ENCODE data around the gene NFYA. TPM values are rescaled to one million over a fixed set of nuclear protein-coding genes. Genes with fewer than 3 reads are reported as not detected.
A peak's percentile ranks its signal among the peaks of the same experiment; 100 is the strongest.

Gene NFYA
- 20.5 and 28.1 TPM in 2 replicates for total RNA-seq (2014; rRNA removed; shearing (Covaris generic); ENCODE audit: low replicate concordance)

DNA sequence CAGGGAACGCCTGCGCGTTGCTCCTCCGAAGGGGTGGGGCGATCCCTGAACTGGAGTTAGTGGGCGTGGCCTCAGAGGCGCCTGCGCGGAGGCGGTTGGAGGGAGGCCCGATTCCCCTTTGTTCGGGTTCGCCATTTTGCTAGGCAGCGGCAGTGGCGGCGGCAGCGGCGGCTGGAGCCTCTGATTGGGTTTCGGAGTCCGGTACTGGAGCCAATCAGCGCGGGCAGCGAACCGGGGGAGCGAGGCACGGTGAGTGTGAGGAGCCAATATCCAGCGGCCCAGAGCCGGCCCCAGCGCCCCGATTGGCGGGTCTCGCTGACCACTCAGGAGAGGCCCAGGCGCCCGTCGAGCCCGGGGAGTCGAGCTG, at the start of gene NFYA:
Gene NFYA, plus strand, starts transcription at position 139 of the 367 bp plus-strand sequence. CDS start 6,116 bp downstream, outside the sequence.
- Histone ChIP-seq H3K9me3 (no peaks in the 10 kb centered on the region), H3K4me3 (peak within 1 kb of the TSS; percentile 69), H3K27me3 (no peaks in the 10 kb centered on the region), H3K36me3 (0 out of 2 replicates have a peak, but pooled peaks cover 3% of the 10 kb centered on the region)
- no peak for DNase-seq

DNA sequence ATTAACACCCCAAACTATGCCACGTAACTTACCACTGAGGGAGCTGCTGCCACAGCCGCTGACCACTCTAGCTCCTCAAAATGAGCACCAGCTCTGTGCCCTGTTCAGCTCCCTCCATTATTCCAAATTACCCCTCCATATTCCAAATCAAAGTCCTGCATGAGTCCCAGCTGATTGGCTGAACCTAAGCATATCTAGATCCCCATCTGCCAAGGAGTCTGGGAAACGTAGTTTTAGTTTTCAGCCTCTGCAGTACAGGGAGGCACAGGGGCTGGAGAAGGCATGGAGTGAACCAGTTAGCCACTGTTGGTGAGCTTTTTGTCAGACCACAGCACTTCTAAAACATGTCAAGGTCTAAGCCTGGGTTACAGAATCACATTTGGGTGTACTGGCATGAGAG, 49.7 kb upstream of the NFYA start:
- Histone ChIP-seq H3K36me3 (no peaks in the 10 kb centered on the region), H3K27me3 (no peaks in the 10 kb centered on the region), H3K4me3 (no peak overlapping the region), H3K9me3 (no peaks in the 10 kb centered on the region)
- DNase-seq: no peak

DNA sequence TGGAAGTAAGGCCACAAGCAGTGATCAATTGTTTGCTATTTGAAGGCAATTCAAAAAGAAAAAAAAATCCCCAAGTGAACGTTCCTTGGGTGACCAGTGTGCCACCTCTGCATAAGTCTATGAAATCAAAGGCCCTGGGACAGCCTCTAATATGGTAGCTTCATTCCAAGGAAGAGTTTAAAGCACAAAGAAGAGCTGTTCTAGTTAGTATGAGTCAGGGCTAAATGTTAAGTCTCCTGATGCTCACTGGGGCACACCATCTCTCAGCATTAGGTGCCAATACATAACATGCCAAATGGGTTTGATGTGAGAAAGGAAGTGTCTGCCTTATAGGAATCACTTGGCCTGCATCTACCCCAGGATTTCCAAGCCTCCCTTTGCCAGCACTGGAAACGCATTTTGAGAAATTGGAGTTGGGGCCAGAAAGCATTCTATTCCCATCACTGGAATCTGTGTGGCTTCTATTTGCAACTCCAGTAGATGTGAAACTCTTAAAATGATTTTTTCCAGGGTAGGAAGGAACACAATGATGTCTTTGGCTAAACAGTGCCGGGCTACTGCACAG, 46.7 kb upstream of the NFYA start:
- no peak for DNase-seq
- Histone ChIP-seq H3K4me3 (no peak overlapping the region), H3K9me3 (no peaks in the 10 kb centered on the region)

DNA sequence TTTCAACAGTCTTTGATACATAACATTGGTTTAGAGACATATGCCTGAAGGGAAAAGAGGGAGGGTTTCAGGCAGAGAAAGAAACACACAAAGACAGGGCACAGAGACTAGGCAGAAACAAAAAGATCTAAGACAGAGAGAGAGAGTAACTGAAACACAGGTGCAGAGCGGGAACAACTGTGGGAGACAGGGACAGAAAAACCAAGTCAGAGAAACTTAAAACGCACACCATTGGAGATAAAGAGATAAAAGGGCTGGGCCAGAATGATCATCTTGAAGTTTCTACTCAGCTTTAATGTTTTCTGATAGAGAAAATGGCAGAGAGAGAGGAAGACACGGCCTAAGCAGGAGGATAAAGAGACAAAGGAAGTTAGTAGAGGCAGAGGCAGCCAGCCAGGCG, 45.5 kb upstream of the NFYA start:
- Histone ChIP-seq H3K36me3 (no peaks in the 10 kb centered on the region), H3K4me3 (peak overlapping the region; percentile 44), H3K9me3 (no peaks in the 10 kb centered on the region), H3K27me3 (no peaks in the 10 kb centered on the region)
- DNase-seq: no peak

More for the DNA sequence above, 46.7 kb upstream of the NFYA start:
- H3K36me3 ChIP-seq: no peaks in the 10 kb centered on the region
- H3K27me3 ChIP-seq: no peaks in the 10 kb centered on the region

DNA sequence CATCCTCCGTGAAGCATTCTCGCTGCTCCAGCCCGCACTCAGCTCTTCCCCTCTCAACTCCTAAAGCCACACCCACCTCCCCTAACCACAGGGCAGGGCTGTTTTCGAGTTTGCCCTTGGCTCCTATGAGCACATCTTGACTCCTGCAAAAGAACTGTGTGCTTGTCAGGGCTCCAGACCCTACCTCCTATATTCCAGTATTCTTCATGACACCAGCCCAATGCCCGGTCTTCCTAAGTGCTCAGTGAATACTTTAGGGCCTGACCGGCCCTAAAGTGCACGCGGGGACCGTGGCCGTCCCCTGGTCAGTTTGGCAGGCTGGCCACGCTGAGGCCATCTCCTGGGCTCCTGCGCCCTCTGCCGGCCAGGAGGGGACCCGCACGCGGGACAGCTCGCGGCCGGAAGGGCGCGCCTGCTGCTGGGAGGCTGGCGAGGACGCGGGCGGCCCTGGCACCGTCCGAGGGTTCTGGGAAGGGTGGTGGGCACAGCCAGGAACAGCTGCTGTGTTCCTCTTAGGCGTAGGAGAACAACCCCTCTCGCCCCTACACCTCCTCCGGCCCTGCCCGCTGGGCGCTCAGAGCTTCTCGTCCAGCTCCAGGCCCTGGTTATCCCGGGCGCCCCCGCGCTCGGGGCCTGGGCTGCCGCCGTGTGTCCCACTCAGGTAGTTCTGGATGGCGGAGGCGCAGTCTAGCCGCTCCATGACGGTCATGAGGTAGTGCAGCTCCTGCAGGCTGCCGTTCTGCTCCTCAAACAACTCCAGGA, 44.8 kb upstream of the NFYA start:
- H3K36me3 ChIP-seq: no peaks in the 10 kb centered on the region
- peak; percentile 70 for DNase-seq
- peak overlapping the region; percentile 44 for H3K4me3 ChIP-seq
- no peaks in the 10 kb centered on the region for H3K9me3 ChIP-seq
- H3K27me3 ChIP-seq: no peaks in the 10 kb centered on the region

DNA sequence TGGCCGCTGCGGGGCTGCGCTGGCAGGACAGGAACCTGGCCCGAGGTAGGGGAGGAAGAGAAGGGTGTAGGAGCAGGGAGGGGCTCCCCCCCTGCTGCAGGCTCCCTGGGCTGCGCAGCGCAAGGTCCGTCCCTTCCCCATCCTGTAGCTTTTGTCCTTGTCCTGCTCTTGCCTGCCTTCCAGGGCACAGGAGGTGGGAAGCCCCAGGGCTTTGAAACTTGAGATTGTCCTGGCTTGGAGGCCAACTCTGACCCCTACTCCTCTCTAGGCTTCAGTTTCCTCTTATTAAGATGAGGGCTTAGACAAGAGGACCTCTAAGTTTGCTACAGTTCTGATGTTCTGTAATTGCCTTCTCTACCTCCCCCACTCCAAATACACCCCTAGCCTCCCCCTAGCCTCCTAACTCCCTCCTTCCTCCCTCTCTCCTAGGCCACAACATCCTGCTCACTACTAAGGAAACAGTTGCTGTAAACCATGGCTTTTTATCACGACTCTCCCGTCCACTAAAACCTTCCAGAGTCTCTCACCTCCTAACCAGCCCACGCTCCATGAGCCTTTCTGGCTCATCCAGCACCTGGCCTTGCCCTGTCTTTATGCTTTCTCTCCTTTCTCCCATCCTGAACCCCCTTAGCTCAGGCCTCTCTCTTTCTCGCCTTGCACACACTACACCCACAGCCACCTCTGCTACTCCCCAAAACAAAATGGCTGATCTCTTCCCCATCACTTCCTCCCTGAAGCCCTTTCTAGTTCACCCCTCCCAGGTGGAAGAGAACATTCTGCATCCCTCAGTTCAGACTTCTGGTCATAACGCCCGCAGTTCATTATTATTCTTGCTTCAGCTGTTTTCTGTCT, 44.0 kb upstream of the NFYA start:
- Histone ChIP-seq H3K9me3 (no peaks in the 10 kb centered on the region), H3K27me3 (no peaks in the 10 kb centered on the region), H3K36me3 (no peaks in the 10 kb centered on the region), H3K4me3 (peak overlapping the region; percentile 44)
- DNase-seq: no peak

DNA sequence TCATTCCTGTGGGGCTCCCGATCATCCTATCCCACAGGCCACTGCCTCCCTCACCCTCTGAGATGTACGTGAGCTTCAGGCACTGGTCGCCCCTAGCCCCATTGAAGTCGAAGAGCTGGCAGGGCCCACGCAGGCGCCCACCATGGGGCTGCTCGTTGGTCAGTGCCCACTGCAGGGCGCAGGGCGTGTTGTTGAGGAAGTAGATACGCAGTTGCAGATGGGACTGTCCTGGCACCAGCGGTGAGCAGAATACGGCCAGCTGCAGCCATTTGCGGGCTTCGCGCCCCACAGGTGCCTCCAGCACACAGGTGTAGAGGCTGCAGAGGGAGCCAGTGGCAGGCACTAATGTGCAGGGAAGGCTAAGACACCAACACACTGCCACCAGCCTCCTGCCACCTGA, 39.9 kb upstream of the NFYA start:
- no peaks in the 10 kb centered on the region for H3K9me3 ChIP-seq
- H3K4me3 ChIP-seq: no peak overlapping the region
- DNase-seq: no peak
- no peaks in the 10 kb centered on the region for H3K27me3 ChIP-seq
- no peaks in the 10 kb centered on the region for H3K36me3 ChIP-seq

DNA sequence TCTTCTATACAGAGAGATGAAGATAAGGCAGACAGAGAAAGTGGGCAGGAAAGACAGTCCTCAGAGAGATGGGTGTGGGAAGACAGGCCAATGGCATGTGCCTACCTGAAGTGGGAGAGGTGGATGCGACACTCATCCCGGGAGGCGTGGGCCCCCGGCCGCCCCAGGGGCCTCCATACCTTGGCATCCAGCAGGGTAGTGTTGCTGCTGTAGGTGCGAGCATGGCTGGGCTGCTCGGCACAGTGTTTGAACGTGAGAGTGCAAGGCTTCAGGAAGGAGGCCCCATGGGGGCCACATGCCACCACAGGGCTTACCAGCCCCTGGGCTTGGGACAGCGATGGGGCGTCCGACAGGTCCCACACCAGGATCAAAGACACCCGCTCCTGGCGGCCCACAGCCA, 39.0 kb upstream of the NFYA start:
- H3K27me3 ChIP-seq: no peaks in the 10 kb centered on the region
- no peak overlapping the region for H3K4me3 ChIP-seq
- DNase-seq: no peak

DNA sequence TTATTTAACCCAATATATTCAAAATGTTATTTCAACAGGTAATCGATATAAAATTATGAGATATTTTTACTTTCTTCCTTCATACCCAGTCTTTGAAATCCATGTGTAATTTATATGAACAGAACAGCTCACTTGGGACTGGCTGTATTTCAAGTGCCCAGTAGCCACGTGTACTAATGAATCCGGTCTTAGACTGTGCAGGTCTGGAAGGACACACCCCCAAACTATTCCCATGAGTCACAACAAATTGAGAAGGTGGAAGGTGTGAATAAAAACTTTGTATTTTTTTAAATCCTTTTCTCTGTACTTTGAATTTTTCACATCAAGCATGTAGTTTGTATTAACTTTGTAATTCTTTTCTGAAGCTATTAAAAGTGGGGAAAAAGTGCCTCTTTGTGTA, 36.6 kb upstream of the NFYA start:
- Histone ChIP-seq H3K27me3 (no peaks in the 10 kb centered on the region), H3K4me3 (no peak overlapping the region), H3K9me3 (no peaks in the 10 kb centered on the region), H3K36me3 (no peaks in the 10 kb centered on the region)
- no peak for DNase-seq

More for the DNA sequence above, 39.0 kb upstream of the NFYA start:
- H3K36me3 ChIP-seq: no peaks in the 10 kb centered on the region
- H3K9me3 ChIP-seq: no peaks in the 10 kb centered on the region

DNA sequence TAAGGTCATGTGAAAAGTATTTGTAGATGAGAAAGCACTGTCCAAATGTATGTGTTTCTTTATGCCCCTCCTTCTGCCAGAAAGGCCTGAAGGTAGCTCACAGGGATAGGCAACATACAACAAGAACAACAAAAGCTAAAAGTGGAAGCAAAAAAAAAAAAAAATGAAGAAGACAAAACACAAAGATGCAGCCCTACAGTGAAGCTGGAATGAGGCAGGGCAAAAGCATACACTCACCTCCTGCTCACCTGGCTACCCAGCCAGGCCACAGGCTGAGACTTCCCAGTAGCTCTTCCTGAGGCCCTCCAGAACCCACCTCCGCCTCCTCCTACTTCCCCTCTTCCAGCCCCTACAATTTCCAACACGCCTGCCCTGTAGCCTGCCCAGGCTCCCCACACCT, 36.2 kb upstream of the NFYA start:
- Histone ChIP-seq H3K36me3 (no peaks in the 10 kb centered on the region), H3K27me3 (no peaks in the 10 kb centered on the region), H3K9me3 (no peaks in the 10 kb centered on the region), H3K4me3 (no peak overlapping the region)
- no peak for DNase-seq

DNA sequence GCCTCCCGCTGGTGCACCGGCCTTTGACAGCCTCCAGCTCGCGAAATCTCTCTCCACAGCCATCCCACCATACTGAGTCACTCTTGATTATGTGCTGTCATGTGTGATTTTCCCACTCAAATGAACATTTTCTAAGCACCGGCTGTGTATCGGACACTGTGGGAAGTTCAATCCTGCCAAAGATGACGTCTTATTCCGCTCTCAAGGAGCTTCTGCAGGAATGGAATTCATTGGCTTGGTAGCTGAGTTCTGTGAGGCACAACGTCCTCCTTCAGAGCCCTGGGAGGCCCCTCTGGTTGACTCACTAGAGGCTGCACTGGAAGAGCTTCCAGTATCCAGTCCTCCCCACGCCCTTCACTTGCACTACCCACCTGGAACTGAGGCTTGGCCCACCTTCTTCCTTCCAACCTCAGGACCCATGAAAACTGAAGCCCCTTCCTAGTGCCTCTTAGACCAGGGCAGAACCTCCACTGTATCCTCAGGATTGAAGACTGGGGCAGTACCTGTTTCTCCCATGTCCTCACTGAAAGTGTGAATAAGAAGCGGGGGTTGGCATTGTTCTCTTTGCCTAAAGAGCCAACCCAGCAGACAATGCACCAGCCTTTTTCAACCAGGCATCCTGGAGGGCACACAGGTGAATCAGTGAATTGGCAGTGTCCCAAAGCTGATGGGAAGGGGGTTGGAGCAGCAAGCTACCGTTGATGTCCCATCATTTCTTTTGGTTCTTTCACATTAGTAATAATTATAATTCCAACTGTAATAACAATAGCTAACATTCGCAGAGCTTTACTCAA, 35.5 kb upstream of the NFYA start:
- H3K36me3 ChIP-seq: no peaks in the 10 kb centered on the region
- no peak overlapping the region for H3K4me3 ChIP-seq
- H3K9me3 ChIP-seq: no peaks in the 10 kb centered on the region
- DNase-seq: no peak
- H3K27me3 ChIP-seq: no peaks in the 10 kb centered on the region

DNA sequence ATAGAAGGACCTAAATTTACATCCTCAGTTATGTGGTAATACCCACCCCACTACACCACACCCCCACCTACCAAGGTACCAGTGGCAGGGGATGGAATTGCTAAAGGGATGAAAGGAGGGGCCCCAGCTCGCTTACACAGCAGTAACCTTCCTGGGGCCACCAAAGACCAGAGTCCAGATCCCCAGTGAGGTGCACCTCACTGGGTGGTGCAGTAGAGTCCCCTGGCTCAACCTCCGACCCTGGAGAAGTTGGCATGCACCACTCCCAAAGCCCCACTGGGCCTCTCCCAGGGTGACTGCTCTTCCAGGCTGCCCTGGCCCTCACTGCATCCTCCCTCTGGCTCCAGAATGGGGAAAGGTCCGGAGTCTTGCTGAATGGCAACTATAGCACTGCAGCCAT, 34.6 kb upstream of the NFYA start:
- Histone ChIP-seq H3K27me3 (no peaks in the 10 kb centered on the region), H3K4me3 (no peak overlapping the region), H3K36me3 (no peaks in the 10 kb centered on the region), H3K9me3 (no peaks in the 10 kb centered on the region)
- DNase-seq: no peak

DNA sequence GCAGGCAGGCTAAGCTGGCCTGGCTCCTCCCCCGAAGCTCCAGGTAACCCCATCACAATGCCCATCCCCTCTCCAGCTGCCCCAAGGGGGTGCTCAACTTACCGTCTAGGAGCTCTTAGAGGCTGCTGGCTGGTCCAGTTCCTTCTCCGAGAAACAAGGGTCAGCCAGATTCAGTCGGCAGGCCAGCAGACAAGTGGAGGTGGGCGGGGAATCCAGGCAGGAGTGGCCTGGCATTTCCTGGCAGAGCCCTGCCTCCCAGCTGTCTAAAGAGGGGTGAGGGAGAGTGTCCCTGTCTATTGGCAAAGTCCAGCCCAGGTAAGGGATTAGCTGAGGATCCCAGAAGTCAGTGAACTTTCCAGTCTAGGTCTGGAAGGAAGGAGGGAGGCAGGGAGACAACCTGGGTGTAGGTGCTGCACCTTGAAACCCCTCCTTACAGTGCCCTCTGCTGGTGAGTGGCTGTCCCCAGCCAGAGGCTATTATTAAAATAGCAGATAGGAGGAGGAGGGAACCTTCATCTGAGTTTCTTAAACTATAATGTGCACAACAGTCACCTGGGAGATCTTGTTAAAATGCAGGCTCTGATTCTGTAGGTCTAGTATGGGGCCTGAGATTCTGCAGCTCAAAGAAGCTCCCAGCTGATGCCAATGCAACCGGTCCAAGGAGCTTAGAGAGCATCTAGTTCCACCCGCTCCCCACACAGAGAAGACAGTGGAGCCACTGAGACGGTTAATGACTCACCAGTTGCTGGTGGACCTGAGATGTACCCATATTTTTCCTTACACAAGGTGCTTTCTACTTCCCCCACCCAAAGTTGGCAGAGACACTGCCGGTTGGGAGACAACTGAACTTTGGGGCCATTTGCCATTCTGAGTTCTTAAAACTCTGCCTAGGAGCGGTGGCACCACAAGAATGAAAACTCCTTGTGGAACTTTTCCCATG, 33.4 kb upstream of the NFYA start, which contains the start of gene UNC5CL:
Gene UNC5CL, minus strand, starts transcription at position 162 of the 939 bp plus-strand sequence. CDS start 4,147 bp downstream, outside the sequence.
- H3K9me3 ChIP-seq: no peaks in the 10 kb centered on the region
- H3K27me3 ChIP-seq: no peaks in the 10 kb centered on the region
- peak; percentile 11 for DNase-seq
- H3K4me3 ChIP-seq: no peak within 1 kb of the TSS
- H3K36me3 ChIP-seq: no peaks in the 10 kb centered on the region

DNA sequence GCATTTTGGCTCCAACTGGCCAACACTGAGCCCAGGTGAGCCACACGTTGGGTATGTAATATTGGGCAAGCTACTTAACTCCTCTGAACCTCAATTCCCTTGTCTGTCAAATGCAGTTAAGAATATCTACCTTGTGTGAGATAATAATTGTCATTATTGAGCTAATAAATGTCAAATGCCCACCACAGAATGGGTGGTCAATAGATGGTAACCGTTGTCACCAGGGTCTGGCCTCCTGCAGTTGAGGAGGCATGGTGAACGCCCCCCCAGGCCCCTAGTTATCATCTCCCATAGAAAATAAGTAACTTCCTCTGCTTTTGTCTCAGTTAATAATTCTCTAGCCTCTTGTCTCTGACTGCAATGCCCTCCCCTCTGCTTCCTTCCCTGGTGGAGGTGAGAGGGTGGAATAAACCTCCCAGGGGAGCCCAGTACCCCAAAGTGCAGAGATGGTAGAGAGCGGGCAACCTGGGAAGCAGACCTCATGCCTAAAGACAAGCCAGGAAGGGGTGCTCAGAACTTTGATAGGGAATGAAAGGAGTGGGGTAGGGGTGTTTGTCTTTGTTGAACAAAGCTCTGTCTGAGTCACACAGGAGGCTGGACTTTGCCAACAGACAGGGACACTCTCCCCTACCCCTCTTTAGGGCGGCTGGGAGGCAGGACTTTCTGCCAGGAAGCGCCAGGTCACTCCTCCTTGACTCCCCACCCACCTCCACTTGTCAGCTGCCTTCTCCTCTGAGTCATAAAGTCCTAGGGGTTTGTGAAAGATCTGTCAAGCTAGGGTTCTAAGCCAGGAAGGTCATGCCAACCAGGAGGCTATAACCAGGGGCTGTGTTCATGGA, 32.5 kb upstream of the NFYA start:
- peak; percentile 55 for DNase-seq
- no peak overlapping the region for H3K4me3 ChIP-seq
- no peaks in the 10 kb centered on the region for H3K36me3 ChIP-seq
- no peaks in the 10 kb centered on the region for H3K9me3 ChIP-seq
- H3K27me3 ChIP-seq: no peaks in the 10 kb centered on the region

Data from MG63 (cell line).